GM23338 (cell line): Measurements from ENCODE around the gene ANKMY2. TPM values are rescaled to one million over a fixed set of nuclear protein-coding genes. Genes with fewer than 3 reads are reported as not detected.

Experiments
- ATAC-seq: fragments of 200-7000 bp; cut with Tn5 transposase; 3 replicates; pipeline ENCODE4 v1.9.1; 2020
- DNase-seq: peaks from one replicate; pipeline ENCODE4 v3.0.0-alpha.2; 2015; ENCODE audit warnings: low spot score
- H2AFZ ChIP-seq: fragments of 200-600 bp; sonication (generic); 2 replicates; pipeline ENCODE4 v1.8.0; 2016; ENCODE audit warnings: antibody characterized with exemption, mild to moderate bottlenecking, moderate library complexity
- H3F3A ChIP-seq: fragments of 200-600 bp; sonication (generic); replicated peaks from 2 replicates; pipeline ENCODE4 v1.8.0; 2017; ENCODE audit warnings: antibody characterized with exemption, mixed run types, low read depth
- H3K27ac ChIP-seq: fragments of 200-600 bp; sonication (generic); 2 replicates; pipeline ENCODE4 v1.6.1; 2016; ENCODE audit warnings: low read depth
- H3K27me3 ChIP-seq: fragments of 200-600 bp; sonication (generic); 2 replicates; pipeline ENCODE4 v1.8.0; 2016; ENCODE audit warnings: mild to moderate bottlenecking, mixed run types, moderate library complexity; ENCODE audit not compliant: insufficient read depth
- H3K36me3 ChIP-seq: fragments of 200-600 bp; sonication (generic); 2 replicates; pipeline ENCODE4 v1.8.0; 2016; ENCODE audit warnings: mild to moderate bottlenecking; ENCODE audit not compliant: insufficient read depth
- H3K4me1 ChIP-seq: fragments of 200-600 bp; sonication (generic); 2 replicates; pipeline ENCODE4 v1.8.0; 2016; ENCODE audit warnings: mild to moderate bottlenecking, moderate library complexity; ENCODE audit not compliant: insufficient read depth
- H3K4me2 ChIP-seq: fragments of 200-600 bp; sonication (generic); 2 replicates; pipeline ENCODE4 v1.7.1; 2017; ENCODE audit warnings: mixed run types
- H3K4me3 ChIP-seq: fragments of 200-600 bp; sonication (generic); 2 replicates; pipeline ENCODE4 v1.6.1; 2016; ENCODE audit warnings: mixed run types
- H3K79me2 ChIP-seq: fragments of 200-600 bp; sonication (generic); replicated peaks from 2 replicates; pipeline ENCODE4 v1.8.0; 2017; ENCODE audit warnings: mild to moderate bottlenecking; ENCODE audit not compliant: insufficient read depth
- H3K9me2 ChIP-seq: fragments of 200-600 bp; sonication (generic); 2 replicates; pipeline ENCODE4 v1.8.0; 2017; ENCODE audit not compliant: insufficient read depth
- H4K20me1 ChIP-seq: fragments of 200-600 bp; sonication (generic); replicated peaks from 2 replicates; pipeline ENCODE4 v1.8.0; 2017; ENCODE audit warnings: mild to moderate bottlenecking; ENCODE audit not compliant: insufficient read depth
- H3K27ac Mint-ChIP-seq: 2 replicates; pipeline ENCODE4 v1.8.0; 2020; ENCODE audit warnings: inconsistent platforms, mild to moderate bottlenecking, moderate library complexity, mixed read lengths
- H3K27me3 Mint-ChIP-seq: 3 replicates; pipeline ENCODE4 v1.8.0; 2022; ENCODE audit warnings: low read depth, mild to moderate bottlenecking, moderate library complexity, mixed read lengths, inconsistent platforms; ENCODE audit not compliant: insufficient read depth, poor library complexity
- H3K36me3 Mint-ChIP-seq: 3 replicates; pipeline ENCODE4 v1.8.0; 2021; ENCODE audit warnings: low read depth, mild to moderate bottlenecking, inconsistent platforms, moderate library complexity, mixed read lengths
- H3K4me1 Mint-ChIP-seq: 3 replicates; pipeline ENCODE4 v1.8.0; 2020; ENCODE audit warnings: mild to moderate bottlenecking, inconsistent platforms, mixed read lengths
- H3K4me3 Mint-ChIP-seq: 3 replicates; pipeline ENCODE4 v1.8.0; 2021; ENCODE audit warnings: moderate library complexity, mild to moderate bottlenecking, inconsistent platforms, mixed read lengths
- H3K9me3 Mint-ChIP-seq: 3 replicates; pipeline ENCODE4 v1.8.0; 2020; ENCODE audit warnings: moderate library complexity, mild to moderate bottlenecking, inconsistent platforms, mixed read lengths
- JUNB ChIP-seq: IDR thresholded peaks from one replicate; pipeline ENCODE4 v1.6.1; 2016; ENCODE audit warnings: antibody characterized with exemption; ENCODE audit not compliant: unreplicated experiment
- ZNF114 ChIP-seq: fragments of 250-450 bp; sonication (Bioruptor Pico); IDR thresholded peaks from 2 replicates; pipeline ENCODE4 v1.5.0; 2020; ENCODE audit warnings: mild to moderate bottlenecking, moderate library complexity
- ZNF331 ChIP-seq: fragments of 250-450 bp; sonication (Bioruptor Pico); IDR thresholded peaks from 2 replicates; pipeline ENCODE4 v1.5.0; 2020; ENCODE audit warnings: low read depth, mild to moderate bottlenecking, moderate library complexity
- polyA plus RNA-seq: library from polyadenylated mRNA; unstranded; fragments of >200 nt; fragmentation: Nextera tagmentation; extraction: Ambion mirVana; gene quantifications from 2 replicates; pipeline ENCODE4 v1.2.1, GENCODE V29; 2016
- total RNA-seq: library from RNA; depleted of rRNA; stranded (reverse); fragments of >200 nt; shearing (Covaris generic); gene quantifications from 2 replicates; pipeline ENCODE4 v1.2.3, GENCODE V29; 2014
- TF ChIP-seq, protein P1 (sequence below): IDR thresholded peaks from one replicate; pipeline ENCODE4 v1.6.1; 2018; ENCODE audit warnings: antibody characterized with exemption; ENCODE audit not compliant: unreplicated experiment
- TF ChIP-seq, protein P2 (sequence below): fragments of 250-450 bp; sonication (Bioruptor Pico); IDR thresholded peaks from 2 replicates; pipeline ENCODE4 v1.5.0; 2020; ENCODE audit warnings: mild to moderate bottlenecking, moderate library complexity
- TF ChIP-seq, protein P3 (sequence below), 2 experiments: fragments of 200-600 bp in 1 of 2; sonication (generic) in 1 of 2; conservative IDR thresholded peaks; 2 replicates each; pipeline versions ENCODE4 v1.5.1 to v1.6.1; 2016 to 2017; ENCODE audit warnings: antibody characterized with exemption in 2 of 2, low read depth in 2 of 2, mild to moderate bottlenecking in 2 of 2, moderate library complexity in 1 of 2

The ANKMY2 gene
- total and polyA plus RNA-seq, 2 experiments from 2014 or later, result 4.4 to 9.5 TPM

DNA sequence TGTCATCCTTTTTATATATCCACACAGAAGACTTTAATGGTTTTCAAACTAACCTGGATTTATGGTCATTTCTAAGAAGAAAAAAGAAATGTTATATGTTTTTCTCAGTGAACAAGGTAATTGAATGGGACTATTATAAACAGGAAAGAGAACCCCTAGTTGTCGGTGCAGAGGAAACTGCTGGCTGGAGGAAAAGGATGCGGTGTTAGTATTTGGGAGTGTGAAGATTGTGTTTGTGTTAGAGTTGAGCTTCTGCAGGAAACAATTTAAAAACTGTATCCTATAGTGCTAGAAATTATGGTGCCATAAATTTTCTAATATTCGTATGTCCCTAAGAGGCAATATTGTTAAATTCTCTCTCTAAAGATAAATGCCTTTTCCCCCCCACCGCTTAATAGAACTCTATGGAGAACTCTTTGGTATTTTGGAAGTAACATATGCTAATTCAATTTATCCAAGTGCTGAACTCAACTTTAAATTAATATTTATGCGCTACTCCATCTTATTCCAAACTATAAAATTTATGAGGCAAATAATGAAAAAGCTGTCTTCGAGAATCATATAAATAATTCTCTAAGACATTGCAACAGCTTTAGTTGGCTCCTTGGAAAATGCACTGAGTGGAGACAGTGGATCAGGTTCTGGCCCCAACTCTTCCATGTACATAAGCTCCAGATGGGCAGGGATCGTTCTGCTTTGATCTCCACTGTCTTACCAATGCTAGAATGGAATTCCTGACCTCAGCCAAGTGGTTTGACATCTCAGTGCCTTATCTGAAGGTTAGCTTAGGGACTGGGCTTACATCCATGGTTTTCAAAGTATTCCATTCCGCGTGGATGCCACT, 6.1 kb upstream of the ANKMY2 start:
- ATAC-seq (no peak), DNase-seq (no peak)
- Mint-ChIP-seq H3K4me1 (peaks cover 53% of the 10 kb centered on the region), H3K9me3 (no peaks in the 10 kb centered on the region), H3K27ac (no peak overlapping the region), H3K27me3 (peaks cover 2% of the 10 kb centered on the region), H3K4me3 (no peak overlapping the region), H3K36me3 (no peaks in the 10 kb centered on the region)
- H3K4me2 ChIP-seq, result no peak overlapping the region
- H2AFZ ChIP-seq, result no peak overlapping the region
- peaks cover 67% of the 10 kb centered on the region for H4K20me1 ChIP-seq
- TF ChIP-seq ZNF114 (CRISPR knock-in tag), result no peak
- TF ChIP-seq, protein P1, sequence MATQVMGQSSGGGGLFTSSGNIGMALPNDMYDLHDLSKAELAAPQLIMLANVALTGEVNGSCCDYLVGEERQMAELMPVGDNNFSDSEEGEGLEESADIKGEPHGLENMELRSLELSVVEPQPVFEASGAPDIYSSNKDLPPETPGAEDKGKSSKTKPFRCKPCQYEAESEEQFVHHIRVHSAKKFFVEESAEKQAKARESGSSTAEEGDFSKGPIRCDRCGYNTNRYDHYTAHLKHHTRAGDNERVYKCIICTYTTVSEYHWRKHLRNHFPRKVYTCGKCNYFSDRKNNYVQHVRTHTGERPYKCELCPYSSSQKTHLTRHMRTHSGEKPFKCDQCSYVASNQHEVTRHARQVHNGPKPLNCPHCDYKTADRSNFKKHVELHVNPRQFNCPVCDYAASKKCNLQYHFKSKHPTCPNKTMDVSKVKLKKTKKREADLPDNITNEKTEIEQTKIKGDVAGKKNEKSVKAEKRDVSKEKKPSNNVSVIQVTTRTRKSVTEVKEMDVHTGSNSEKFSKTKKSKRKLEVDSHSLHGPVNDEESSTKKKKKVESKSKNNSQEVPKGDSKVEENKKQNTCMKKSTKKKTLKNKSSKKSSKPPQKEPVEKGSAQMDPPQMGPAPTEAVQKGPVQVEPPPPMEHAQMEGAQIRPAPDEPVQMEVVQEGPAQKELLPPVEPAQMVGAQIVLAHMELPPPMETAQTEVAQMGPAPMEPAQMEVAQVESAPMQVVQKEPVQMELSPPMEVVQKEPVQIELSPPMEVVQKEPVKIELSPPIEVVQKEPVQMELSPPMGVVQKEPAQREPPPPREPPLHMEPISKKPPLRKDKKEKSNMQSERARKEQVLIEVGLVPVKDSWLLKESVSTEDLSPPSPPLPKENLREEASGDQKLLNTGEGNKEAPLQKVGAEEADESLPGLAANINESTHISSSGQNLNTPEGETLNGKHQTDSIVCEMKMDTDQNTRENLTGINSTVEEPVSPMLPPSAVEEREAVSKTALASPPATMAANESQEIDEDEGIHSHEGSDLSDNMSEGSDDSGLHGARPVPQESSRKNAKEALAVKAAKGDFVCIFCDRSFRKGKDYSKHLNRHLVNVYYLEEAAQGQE, result no peak
- TF ChIP-seq ZNF331, result no peak
- TF ChIP-seq, protein P2, sequence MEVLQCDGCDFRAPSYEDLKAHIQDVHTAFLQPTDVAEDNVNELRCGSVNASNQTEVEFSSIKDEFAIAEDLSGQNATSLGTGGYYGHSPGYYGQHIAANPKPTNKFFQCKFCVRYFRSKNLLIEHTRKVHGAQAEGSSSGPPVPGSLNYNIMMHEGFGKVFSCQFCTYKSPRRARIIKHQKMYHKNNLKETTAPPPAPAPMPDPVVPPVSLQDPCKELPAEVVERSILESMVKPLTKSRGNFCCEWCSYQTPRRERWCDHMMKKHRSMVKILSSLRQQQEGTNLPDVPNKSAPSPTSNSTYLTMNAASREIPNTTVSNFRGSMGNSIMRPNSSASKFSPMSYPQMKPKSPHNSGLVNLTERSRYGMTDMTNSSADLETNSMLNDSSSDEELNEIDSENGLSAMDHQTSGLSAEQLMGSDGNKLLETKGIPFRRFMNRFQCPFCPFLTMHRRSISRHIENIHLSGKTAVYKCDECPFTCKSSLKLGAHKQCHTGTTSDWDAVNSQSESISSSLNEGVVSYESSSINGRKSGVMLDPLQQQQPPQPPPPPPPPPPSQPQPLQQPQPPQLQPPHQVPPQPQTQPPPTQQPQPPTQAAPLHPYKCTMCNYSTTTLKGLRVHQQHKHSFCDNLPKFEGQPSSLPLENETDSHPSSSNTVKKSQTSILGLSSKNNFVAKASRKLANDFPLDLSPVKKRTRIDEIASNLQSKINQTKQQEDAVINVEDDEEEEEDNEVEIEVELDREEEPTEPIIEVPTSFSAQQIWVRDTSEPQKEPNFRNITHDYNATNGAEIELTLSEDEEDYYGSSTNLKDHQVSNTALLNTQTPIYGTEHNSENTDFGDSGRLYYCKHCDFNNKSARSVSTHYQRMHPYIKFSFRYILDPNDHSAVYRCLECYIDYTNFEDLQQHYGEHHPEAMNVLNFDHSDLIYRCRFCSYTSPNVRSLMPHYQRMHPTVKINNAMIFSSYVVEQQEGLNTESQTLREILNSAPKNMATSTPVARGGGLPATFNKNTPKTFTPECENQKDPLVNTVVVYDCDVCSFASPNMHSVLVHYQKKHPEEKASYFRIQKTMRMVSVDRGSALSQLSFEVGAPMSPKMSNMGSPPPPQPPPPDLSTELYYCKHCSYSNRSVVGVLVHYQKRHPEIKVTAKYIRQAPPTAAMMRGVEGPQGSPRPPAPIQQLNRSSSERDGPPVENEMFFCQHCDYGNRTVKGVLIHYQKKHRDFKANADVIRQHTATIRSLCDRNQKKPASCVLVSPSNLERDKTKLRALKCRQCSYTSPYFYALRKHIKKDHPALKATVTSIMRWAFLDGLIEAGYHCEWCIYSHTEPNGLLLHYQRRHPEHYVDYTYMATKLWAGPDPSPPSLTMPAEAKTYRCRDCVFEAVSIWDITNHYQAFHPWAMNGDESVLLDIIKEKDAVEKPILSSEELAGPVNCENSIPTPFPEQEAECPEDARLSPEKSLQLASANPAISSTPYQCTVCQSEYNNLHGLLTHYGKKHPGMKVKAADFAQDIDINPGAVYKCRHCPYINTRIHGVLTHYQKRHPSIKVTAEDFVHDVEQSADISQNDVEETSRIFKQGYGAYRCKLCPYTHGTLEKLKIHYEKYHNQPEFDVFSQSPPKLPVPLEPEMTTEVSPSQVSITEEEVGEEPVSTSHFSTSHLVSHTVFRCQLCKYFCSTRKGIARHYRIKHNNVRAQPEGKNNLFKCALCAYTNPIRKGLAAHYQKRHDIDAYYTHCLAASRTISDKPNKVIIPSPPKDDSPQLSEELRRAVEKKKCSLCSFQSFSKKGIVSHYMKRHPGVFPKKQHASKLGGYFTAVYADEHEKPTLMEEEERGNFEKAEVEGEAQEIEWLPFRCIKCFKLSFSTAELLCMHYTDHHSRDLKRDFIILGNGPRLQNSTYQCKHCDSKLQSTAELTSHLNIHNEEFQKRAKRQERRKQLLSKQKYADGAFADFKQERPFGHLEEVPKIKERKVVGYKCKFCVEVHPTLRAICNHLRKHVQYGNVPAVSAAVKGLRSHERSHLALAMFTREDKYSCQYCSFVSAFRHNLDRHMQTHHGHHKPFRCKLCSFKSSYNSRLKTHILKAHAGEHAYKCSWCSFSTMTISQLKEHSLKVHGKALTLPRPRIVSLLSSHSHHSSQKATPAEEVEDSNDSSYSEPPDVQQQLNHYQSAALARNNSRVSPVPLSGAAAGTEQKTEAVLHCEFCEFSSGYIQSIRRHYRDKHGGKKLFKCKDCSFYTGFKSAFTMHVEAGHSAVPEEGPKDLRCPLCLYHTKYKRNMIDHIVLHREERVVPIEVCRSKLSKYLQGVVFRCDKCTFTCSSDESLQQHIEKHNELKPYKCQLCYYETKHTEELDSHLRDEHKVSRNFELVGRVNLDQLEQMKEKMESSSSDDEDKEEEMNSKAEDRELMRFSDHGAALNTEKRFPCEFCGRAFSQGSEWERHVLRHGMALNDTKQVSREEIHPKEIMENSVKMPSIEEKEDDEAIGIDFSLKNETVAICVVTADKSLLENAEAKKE (CRISPR knock-in tag), result no peak
- TF ChIP-seq JUNB, result no peak
- TF ChIP-seq, protein P3, sequence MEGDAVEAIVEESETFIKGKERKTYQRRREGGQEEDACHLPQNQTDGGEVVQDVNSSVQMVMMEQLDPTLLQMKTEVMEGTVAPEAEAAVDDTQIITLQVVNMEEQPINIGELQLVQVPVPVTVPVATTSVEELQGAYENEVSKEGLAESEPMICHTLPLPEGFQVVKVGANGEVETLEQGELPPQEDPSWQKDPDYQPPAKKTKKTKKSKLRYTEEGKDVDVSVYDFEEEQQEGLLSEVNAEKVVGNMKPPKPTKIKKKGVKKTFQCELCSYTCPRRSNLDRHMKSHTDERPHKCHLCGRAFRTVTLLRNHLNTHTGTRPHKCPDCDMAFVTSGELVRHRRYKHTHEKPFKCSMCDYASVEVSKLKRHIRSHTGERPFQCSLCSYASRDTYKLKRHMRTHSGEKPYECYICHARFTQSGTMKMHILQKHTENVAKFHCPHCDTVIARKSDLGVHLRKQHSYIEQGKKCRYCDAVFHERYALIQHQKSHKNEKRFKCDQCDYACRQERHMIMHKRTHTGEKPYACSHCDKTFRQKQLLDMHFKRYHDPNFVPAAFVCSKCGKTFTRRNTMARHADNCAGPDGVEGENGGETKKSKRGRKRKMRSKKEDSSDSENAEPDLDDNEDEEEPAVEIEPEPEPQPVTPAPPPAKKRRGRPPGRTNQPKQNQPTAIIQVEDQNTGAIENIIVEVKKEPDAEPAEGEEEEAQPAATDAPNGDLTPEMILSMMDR (conservative IDR thresholded peaks at IDR 0.05; ENCODE audit: low read depth in 2 of 2), result no peak
- H3F3A ChIP-seq, result no peaks in the 10 kb centered on the region
- H3K79me2 ChIP-seq, result peaks cover 100% of the 10 kb centered on the region
- peaks cover 29% of the 10 kb centered on the region for H3K4me1 ChIP-seq
- H3K36me3 ChIP-seq, result no peaks in the 10 kb centered on the region
- no peaks in the 10 kb centered on the region for H3K9me2 ChIP-seq
- no peaks in the 10 kb centered on the region for H3K27me3 ChIP-seq
- no peak overlapping the region for H3K27ac ChIP-seq
- H3K4me3 ChIP-seq, result no peak overlapping the region
